ENCODE results near the gene SRC.

Gene SRC

DNA sequence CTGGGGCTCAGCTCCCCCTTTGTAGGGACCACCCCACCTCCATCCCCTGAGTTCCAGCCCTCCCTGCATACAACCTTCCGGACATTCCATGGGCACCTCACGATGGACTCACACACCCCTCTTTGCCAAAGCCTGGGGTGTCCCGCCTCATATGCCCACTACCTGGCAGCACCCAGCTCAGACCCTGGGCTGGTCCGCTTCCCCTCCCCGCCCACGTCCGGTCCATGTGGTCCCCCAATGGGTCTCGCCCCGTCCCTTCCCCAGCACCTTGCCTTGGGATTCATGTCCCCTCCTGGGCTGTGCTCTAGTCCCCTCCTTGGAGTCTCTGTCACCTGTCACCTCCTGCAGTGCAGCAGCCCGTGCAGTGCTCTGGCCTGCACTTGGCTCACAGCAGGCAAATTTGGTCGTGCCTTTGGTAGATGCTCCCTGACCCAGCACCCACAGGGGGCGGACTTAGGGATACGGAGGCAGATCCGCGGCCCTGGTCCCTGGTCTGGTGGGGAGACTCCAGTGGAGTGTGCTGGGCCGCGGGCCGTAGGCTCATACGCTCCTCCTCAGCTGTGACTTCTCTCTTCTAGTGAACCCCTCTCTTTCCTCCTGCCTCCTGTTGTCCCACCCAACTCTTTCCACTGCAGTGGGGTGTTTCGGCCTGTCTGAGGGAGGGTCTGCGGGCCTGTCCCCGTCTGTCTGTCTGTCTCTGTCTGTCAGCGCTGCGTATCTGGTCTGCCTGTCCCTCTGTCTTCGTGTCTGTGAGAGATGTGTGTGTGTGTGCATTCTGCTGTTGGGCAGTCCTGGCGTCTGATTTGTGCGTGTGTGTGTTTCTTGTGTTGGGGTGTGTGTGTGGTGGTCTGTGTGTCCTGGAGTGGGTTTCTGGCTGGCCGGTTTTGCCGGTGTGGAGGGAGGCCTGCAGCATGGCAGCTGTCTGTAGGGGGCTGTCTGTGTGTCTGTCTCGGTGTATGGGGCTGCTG lies 69.5 kb downstream of the SRC start:
- TF ChIP-seq, protein P1, sequence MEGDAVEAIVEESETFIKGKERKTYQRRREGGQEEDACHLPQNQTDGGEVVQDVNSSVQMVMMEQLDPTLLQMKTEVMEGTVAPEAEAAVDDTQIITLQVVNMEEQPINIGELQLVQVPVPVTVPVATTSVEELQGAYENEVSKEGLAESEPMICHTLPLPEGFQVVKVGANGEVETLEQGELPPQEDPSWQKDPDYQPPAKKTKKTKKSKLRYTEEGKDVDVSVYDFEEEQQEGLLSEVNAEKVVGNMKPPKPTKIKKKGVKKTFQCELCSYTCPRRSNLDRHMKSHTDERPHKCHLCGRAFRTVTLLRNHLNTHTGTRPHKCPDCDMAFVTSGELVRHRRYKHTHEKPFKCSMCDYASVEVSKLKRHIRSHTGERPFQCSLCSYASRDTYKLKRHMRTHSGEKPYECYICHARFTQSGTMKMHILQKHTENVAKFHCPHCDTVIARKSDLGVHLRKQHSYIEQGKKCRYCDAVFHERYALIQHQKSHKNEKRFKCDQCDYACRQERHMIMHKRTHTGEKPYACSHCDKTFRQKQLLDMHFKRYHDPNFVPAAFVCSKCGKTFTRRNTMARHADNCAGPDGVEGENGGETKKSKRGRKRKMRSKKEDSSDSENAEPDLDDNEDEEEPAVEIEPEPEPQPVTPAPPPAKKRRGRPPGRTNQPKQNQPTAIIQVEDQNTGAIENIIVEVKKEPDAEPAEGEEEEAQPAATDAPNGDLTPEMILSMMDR (conservative IDR thresholded peaks at IDR 0.05; ENCODE audit: low read length): no peak
- no peak overlapping the region for H3K4me3 ChIP-seq (ENCODE audit: low read length)
- no peak for DNase-seq (ENCODE audit: low read depth)

DNA sequence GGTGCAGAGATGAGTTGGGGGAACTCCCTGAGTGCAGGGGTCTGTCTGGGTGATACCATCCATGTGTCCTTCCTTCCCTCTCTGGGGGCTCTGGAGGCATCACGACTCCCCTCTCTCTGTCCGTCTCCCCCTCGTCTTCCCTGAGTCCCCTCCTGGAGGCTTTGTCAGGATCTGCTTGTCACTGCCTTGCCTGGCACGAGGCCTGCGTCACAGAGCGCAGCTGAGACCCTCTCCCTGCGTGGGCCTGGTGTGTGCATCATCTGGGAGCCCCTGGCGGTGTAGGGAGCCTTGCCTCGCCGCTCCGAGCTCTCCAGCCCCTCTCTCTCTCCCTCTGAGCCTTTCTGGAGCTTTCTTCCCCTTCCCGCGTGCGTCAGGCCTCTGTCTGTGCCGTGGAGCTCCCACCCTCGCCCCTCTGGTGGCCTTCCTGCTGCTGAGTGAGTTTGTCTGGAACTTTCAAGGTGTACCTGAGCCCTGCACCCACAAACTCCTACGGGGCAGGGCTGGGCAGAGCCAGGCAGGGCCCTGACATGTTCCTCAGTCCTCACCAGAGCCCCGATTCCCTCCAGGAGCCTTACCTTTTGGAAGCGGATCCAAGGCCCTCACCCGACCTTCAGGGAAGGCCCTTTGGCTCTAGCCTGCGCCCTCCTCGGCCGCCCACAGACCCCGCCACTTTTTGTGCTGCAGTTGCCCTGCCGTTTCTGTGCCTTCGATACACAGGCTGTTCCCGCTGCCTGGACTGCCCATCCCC lies 70.3 kb downstream of the SRC start:
- TF ChIP-seq, protein P1 (conservative IDR thresholded peaks at IDR 0.05; ENCODE audit: low read length): no peak
- H3K4me3 ChIP-seq (ENCODE audit: low read length): no peak overlapping the region
- DNase-seq (ENCODE audit: low read depth): no peak

DNA sequence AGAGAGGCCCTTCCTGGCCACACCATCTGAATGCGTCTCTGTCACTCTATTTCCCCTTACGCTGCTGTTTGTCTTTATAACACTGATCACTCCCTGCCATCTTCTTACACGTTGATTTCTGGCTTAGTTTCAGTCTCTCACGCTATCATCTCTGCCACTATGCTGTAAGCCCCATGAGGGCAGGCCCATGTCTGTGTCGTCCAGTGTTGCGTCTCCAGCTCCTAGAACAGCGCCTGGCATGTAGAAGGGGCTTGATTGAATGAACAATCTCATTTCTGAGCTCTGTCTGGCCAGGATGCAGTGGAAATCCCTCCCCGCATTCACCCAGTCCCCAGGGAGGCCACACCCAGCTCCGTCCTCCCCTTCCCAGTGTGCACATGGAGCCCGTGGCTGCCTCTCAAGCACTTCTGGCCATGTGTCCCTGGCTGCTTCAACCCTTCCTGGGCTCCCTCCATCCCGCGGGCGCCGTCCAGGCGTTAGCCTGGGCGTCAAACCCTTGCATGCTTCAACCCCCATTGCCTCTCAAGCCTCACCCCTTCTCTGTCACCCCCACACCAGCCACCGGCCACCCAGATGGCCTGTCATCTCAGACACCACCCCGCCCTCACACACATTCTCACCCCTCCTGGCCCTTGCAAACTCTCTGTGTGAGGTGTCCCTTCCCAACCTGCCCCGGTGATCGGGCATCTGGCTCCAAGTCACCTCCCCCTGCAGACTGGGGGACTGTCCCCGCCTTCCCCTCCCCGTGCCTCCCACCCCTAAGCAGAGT lies 71.1 kb downstream of the SRC start:
- no peak for DNase-seq (ENCODE audit: low read depth)
- no peak overlapping the region for H3K4me3 ChIP-seq (ENCODE audit: low read length)
- TF ChIP-seq, protein P1 (conservative IDR thresholded peaks at IDR 0.05; ENCODE audit: low read length): no peak

DNA sequence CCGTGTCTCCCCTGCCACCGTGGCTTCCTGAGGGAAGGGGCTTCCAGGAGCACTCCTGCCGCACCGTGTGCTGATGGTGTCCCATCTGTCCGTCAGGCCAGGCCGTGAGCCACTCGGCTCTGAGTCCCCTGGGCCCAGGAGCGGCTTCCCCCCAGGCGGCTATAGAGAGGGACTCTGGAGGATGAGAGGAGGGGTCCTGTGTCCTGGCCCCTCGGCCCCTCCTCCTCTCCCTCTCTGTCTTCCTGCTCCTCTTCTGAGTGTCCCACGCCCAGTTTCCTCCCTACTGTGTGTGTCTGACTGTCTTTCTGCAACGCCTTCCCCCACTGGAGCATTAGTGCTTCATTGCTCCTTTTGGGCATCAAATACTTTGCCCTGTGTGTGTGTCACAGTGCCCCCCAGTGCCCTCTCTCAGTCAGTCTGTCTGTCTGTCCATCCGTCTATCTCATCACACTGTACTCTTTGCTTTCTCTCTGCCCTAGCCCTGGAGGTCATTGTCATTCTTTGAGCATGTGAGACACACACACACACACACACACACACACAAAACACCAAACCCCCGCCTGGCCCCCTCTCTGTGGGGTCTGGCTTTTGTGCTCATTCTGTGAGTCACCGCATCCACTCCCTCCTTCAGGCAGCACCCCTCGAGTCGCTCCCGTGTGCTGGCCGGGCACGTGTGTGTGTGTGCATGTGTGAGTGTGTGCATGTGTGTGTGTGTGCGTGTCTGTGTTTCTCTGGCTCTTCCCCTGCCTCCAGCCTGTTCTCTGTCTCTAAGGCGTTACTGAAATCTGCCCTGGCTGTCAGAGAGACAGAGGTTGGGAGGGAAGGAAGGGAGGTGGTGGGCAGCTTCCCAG lies 71.9 kb downstream of the SRC start:
- TF ChIP-seq, protein P1 (conservative IDR thresholded peaks at IDR 0.05; ENCODE audit: low read length): no peak
- no peak overlapping the region for H3K4me3 ChIP-seq (ENCODE audit: low read length)

DNA sequence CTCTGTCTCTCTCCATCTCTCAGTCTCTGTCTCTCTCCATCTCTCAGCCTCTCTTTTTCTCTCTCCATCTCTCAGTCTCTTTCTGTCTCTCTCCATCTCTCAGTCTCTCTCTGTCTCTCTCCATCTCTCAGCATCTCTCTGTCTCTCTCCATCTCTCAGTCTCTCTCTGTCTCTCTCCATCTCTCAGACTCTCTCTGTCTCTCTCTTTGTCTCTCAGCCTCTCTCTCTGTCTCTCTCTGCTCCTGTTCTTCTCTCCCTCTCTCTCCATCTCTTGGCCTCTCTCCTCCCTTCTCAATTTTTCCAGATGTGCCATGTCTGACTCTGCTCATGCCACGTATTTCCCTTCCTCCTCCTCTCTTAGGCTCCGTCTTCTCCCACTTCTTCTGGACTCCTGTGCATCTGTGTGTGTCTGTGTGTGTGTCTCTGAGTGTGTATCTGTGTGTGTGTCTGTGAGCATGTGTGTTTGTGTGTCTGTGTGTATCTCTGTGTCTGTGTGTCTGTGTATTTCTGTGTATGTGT lies 72.7 kb downstream of the SRC start:
- no peak overlapping the region for H3K4me3 ChIP-seq (ENCODE audit: low read length)
- TF ChIP-seq, protein P1 (conservative IDR thresholded peaks at IDR 0.05; ENCODE audit: low read length): no peak
- peak; percentile 48 for DNase-seq (ENCODE audit: low read depth)

More for the DNA sequence above, 71.9 kb downstream of the SRC start:
- peak; percentile 49 for DNase-seq (ENCODE audit: low read depth)

DNA sequence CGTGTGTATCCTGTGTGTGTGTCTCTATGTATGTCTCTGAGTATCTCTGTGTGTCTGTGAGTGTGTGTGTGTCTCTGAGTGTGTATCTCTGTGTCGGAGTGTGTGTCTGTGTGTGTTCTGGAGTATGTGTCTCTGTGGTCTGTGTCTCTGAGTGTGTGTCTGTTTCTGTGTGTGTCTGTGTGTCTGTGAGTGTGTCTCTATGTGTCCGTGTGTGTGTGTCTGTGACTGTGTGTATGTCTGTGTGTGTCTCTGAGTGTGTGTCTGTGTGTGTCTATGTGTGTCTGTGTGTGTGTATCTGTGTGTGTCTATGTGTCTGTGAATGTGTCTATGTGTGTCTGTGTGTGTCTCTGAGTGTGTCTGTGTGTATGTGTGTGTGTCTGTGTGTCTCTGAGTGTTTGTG lies 73.4 kb downstream of the SRC start:
- no peak overlapping the region for H3K4me3 ChIP-seq (ENCODE audit: low read length)
- TF ChIP-seq, protein P1 (conservative IDR thresholded peaks at IDR 0.05; ENCODE audit: low read length): no peak
- no peak for DNase-seq (ENCODE audit: low read depth)

All from AG10803 (cell line).